Urinary bladder (tissue), 4 donors: ENCODE results near the gene ETFDH. TPM values are rescaled to one million over a fixed set of nuclear protein-coding genes. Genes with fewer than 3 reads are reported as not detected.
A peak's percentile ranks its signal among the peaks of the same experiment; 100 is the strongest.
"Not testable (repeated sequence)": the region's sequence is repeated elsewhere in the genome, so short reads cannot be mapped to it uniquely, and the experiment has no call there.

Source experiments
- DNase-seq: peaks from one replicate; pipeline ENCODE4 v3.0.0-alpha.2; 2015; ENCODE audit errors: extremely low spot score
- H3K27ac ChIP-seq: one replicate; pipeline ENCODE4 v1.5.1; 2013; ENCODE audit warnings: low read depth, mild to moderate bottlenecking, moderate library complexity
- H3K36me3 ChIP-seq: one replicate; pipeline ENCODE4 v1.6.1; 2013; ENCODE audit warnings: mild to moderate bottlenecking, moderate library complexity; ENCODE audit not compliant: insufficient read depth
- H3K4me1 ChIP-seq: one replicate; pipeline ENCODE4 v1.6.1; 2013; ENCODE audit warnings: mild to moderate bottlenecking, moderate library complexity; ENCODE audit not compliant: insufficient read depth
- H3K4me3 ChIP-seq: one replicate; pipeline ENCODE4 v1.5.1; 2013; ENCODE audit warnings: low read depth, low read length
- WGBS: extraction: QIAGEN DNeasy Blood & Tissue Kit; methylation state at CpG from one replicate; pipeline ENCODE4 v1.1.7; 2013; 5-methylcytosine and 5-hydroxymethylcytosine counted together
- polyA plus RNA-seq: library from polyadenylated mRNA; stranded (reverse); fragments of 200-250 nt; gene quantifications from one replicate; pipeline ENCODE4 v1.2.3, GENCODE V29; 2013
- total RNA-seq: library from RNA; depleted of rRNA; stranded (reverse); fragments of >200 nt; gene quantifications from one replicate; pipeline ENCODE4 v1.2.3, GENCODE V29; 2014
- donor health status: healthy with polysubstance abuse.
- donor health status: healthy.

ETFDH gene
- total RNA-seq (41.2 TPM), polyA plus RNA-seq (17.0 TPM)

DNA sequence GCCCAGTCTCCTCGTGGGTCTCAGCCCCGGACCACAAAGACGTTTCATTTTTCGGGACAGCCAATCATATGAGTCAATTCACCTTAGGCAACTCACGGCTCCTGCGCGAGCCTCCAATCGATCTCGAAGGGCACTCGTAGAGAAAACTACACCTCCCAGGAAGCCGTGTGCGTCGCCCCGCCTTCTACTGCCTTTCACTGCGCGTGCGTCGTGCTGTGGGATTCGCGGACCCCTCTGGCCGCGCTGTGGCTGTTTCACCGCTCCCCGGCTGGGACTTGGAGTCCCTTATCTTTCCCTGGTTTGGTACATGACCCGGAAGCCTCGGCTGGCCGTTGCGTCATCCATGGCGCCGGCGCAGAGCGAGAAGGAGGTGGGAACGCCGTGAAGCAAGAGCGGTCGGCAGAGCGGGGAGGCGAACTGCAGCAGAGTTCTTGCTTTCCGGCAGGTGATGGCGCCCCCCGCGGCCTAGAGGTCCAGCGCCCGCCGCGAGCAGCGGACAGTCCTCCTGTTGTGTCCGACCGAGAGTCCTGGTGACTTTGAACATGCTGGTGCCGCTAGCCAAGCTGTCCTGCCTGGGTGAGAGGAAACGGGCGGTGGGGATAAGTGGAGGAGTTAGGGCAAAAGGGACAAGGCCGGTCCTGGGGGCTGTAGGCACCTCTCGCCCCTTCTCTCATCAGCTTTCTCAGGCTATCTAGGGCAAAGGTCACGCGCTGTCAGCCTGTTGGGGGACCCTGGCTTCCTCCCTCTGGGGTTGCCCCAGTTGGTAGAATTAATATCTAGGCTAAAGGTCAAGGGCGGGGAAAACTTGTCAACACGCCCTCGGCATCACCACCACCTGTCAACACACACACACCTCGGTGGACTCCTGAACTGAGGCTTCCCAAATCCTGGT lies at the start of gene ETFDH:
Gene ETFDH, plus strand, starts transcription at position 382 of the 892 bp plus-strand sequence. Its CDS starts 161 bp downstream, at position 543.
- H3K27ac ChIP-seq, result peak within 1 kb of the TSS; percentile 92
- peak; percentile 99 for DNase-seq
- WGBS, result under 1% methylated on average over 60 of the region's 60 CpGs
- H3K36me3 ChIP-seq, result no peaks in the 10 kb centered on the region
- peak within 1 kb of the TSS; percentile 68 for H3K4me3 ChIP-seq
- H3K4me1 ChIP-seq, result no peaks in the 10 kb centered on the region

- DNase-seq, result peak; percentile 23
- H3K27ac ChIP-seq, result no peak overlapping the region
- no peaks in the 10 kb centered on the region for H3K36me3 ChIP-seq
- H3K4me3 ChIP-seq, result no peak overlapping the region
- no peaks in the 10 kb centered on the region for H3K4me1 ChIP-seq
- WGBS, result 29% methylated on average over 3 of the region's 3 CpGs
Observed at GRCh38 chr4:158624889-158625478, 47.1 kb upstream of the ETFDH start.

DNA sequence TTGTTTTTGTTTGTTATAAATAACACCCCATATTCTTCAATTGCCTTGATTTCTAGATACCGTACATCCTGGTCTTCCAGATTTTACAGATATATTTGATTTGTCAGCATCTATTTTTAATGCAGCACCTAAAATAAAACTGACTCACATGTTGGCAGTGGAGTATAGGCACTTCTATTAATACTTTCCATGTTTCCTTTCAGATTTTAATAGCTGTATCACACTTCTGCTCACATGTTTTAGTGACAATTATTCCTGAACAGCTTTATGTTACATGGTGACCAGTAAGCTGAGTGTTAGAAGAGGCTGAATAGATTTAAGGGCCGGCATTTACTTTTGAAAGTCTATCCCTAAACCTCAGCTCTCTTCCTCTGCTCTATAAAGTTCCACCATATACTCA lies 46.6 kb upstream of the ETFDH start:
- H3K36me3 ChIP-seq, result no peaks in the 10 kb centered on the region

GRCh38 chr4:158630893-158631292 lies 41.2 kb upstream of the ETFDH start:
- no peaks in the 10 kb centered on the region for H3K36me3 ChIP-seq
- no peak overlapping the region for H3K4me3 ChIP-seq
- WGBS, result 10% methylated on average over 1 of the region's 1 CpG
- DNase-seq, result no peak
- no peaks in the 10 kb centered on the region for H3K4me1 ChIP-seq
- no peak overlapping the region for H3K27ac ChIP-seq

More for the DNA sequence above, 46.6 kb upstream of the ETFDH start:
- Histone ChIP-seq H3K4me3 (no peak overlapping the region), H3K4me1 (no peaks in the 10 kb centered on the region), H3K27ac (no peak overlapping the region)
- WGBS, result 64% methylated on average over 2 of the region's 2 CpGs
- no peak for DNase-seq

DNA sequence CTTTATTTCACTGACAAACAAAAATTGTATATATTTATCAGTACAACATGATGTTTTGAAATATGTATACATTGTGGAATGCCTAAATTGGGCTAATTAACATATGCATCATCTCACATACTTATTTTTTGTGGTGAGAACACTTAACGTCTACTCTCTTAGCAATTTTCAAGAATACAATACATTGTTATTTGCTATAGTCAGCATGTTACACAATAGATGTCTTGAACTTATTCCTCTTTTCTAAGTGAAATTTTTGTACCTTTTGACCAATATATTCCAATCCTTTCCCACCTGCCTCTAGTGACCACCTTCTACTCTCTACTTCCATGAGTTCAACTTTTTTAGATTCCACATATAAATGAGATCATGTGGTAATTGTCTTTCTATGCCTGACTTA lies 35.5 kb upstream of the ETFDH start:
- 90% methylated on average over 1 of the region's 1 CpG for WGBS
- DNase-seq, result no peak
- no peak overlapping the region for H3K27ac ChIP-seq

GRCh38 chr4:158644356-158644755 lies 27.7 kb upstream of the ETFDH start:
- Histone ChIP-seq H3K27ac (no peak overlapping the region), H3K4me1 (no peaks in the 10 kb centered on the region), H3K4me3 (no peak overlapping the region), H3K36me3 (no peaks in the 10 kb centered on the region)
- 81% methylated on average over 5 of the region's 5 CpGs for WGBS
- DNase-seq, result no peak

More for the DNA sequence above, 35.5 kb upstream of the ETFDH start:
- Histone ChIP-seq H3K4me3 (no peak overlapping the region), H3K4me1 (no peaks in the 10 kb centered on the region), H3K36me3 (no peaks in the 10 kb centered on the region)

GRCh38 chr4:158644760-158645159 lies 27.3 kb upstream of the ETFDH start:
- Histone ChIP-seq H3K27ac (no peak overlapping the region), H3K36me3 (no peaks in the 10 kb centered on the region), H3K4me1 (no peaks in the 10 kb centered on the region), H3K4me3 (no peak overlapping the region)
- WGBS, result 50% methylated on average over 3 of the region's 3 CpGs
- DNase-seq, result no peak

- Histone ChIP-seq H3K36me3 (no peaks in the 10 kb centered on the region), H3K4me3 (no peak overlapping the region), H3K27ac (no peak overlapping the region), H3K4me1 (no peaks in the 10 kb centered on the region)
- 57% methylated on average over 4 of the region's 4 CpGs for WGBS
- no peak for DNase-seq
Observed at GRCh38 chr4:158649111-158649680, 22.9 kb upstream of the ETFDH start.

DNA sequence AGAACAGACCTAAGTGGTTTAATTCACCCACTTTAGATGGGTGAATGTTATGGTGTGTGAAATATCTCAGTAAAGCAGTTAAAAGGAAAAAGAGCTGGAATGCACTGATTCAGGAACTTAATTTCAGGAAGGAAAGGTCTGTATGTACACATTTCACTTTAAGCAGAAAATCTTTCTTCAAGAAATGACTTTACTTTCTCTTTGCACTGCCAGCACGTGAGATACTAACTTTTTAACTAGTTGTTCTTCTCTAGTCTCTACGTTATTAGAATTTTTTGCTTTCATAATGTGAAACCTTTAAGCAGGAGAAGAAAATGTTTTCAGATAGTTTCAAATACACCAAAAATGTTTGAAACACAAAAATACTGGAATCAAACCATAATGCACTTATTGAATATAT lies 19.2 kb upstream of the ETFDH start:
- 15% methylated on average over 2 of the region's 2 CpGs for WGBS
- Histone ChIP-seq H3K4me3 (no peak overlapping the region), H3K4me1 (no peaks in the 10 kb centered on the region), H3K27ac (no peak overlapping the region), H3K36me3 (no peaks in the 10 kb centered on the region)
- no peak for DNase-seq

GRCh38 chr4:158656439-158656838 lies 15.7 kb upstream of the ETFDH start:
- no peak for DNase-seq
- no peaks in the 10 kb centered on the region for H3K36me3 ChIP-seq
- no peak overlapping the region for H3K4me3 ChIP-seq
- 55% methylated on average over 1 of the region's 1 CpG for WGBS
- no peak overlapping the region for H3K27ac ChIP-seq
- no peaks in the 10 kb centered on the region for H3K4me1 ChIP-seq

DNA sequence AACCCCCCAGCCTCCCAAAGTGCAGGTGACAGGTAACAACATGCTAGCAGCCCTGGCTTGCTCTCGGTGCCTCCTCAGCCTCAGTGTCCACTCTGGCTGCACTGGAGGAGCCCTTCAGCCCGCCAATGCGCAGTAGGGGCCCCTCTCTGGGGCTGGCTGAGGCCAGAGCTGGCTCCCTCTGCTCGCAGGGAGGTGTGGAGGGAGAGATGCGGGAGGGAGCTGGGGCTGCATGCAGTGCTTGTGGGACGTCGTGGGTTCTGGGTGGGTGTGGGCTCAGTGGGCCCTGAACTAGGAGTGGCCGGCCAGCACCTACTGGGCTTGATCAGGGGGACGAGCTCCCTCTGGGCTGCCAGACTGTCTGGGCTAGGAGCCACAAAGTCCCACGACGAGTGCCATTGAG lies 14.8 kb upstream of the ETFDH start:
- 87% methylated on average over 11 of the region's 11 CpGs for WGBS

GRCh38 chr4:158663255-158663654 lies 8.8 kb upstream of the ETFDH start:
- H3K36me3 ChIP-seq, DNase-seq, H3K27ac ChIP-seq, H3K4me1 ChIP-seq, H3K4me3 ChIP-seq: not testable (repeated sequence)
- 68% methylated on average over 4 of the region's 4 CpGs for WGBS

More for the DNA sequence above, 14.8 kb upstream of the ETFDH start:
- Histone ChIP-seq H3K4me1 (no peaks in the 10 kb centered on the region), H3K4me3 (no peak overlapping the region), H3K27ac (no peak overlapping the region), H3K36me3 (no peaks in the 10 kb centered on the region)
- no peak for DNase-seq

GRCh38 chr4:158663707-158664625 lies 8.1 kb upstream of the ETFDH start:
- WGBS, result 85% methylated on average over 8 of the region's 8 CpGs
- not testable (repeated sequence) for H3K4me3 ChIP-seq, H3K4me1 ChIP-seq, DNase-seq, H3K27ac ChIP-seq, H3K36me3 ChIP-seq
